PC-3 (cell line): ENCODE results near the gene BATF3.

Source experiments
- CTCF ChIP-seq: fragments of 300-600 bp; sonication (generic); conservative IDR thresholded peaks from 2 replicates; pipeline ENCODE4 v1.5.1; 2017; ENCODE audit warnings: antibody characterized with exemption, low read depth, mild to moderate bottlenecking, low read length
- EZH2 ChIP-seq: fragments of 300-600 bp; sonication (generic); IDR thresholded peaks from one replicate; pipeline ENCODE4 v1.6.1; 2017; ENCODE audit warnings: antibody characterized with exemption, mild to moderate bottlenecking, low read length; ENCODE audit not compliant: unreplicated experiment
- EZH2phosphoT487 ChIP-seq: fragments of 300-600 bp; sonication (generic); IDR thresholded peaks from 2 replicates; pipeline ENCODE4 v1.6.1; 2018; ENCODE audit warnings: mild to moderate bottlenecking, antibody characterized with exemption, low read length, borderline replicate concordance

DNA sequence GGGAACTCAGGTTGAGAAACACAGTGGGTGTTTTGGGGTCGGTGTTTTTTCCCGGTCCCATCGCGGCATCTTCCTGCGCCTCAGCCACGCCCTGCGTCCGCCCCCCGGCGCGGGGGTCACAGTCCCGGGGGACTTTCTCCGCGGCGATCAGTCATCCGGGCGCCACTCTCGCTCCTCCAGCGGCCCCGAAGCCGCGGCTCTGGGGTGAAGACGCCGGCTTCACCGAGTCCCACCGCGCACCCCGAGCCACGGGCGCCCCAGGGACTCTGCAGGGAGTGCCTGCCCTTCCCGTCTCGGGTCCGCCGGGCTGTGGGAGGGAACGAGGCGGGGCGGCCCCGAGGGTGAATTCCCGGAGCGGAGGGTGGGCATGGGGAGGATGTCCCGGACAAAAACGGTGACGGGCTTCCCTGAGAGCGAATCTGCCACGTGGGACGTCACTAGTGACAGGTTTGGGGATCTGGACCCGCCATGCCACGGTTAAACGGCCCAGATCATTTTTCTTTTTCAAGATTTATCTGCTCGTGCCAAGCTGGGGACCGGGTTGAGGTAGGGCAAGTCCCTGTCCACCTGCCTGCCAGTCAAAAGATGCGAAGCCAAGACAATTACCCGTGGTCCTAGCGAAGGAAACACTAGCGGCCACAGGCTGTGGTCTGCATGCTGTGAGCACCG lies 717 bp upstream of the BATF3 start:
- peak; percentile 100 for TF ChIP-seq EZH2
- TF ChIP-seq CTCF = no peak
- TF ChIP-seq EZH2phosphoT487 = peak; percentile 86; the same call in 1 of the 2 replicates
